GM10248 (cell line): Measurements from ENCODE around the gene CCNY.

Experiments
- CTCF ChIA-PET: fragments of 300-600 bp; sonication (Branson Sonifier 250); formaldehyde crosslinking; extraction: SDS; loops from one replicate; lab custom pipeline; 2021; ENCODE audit warnings: antibody characterized with exemption; lab: Yijun Ruan, JAX
- POLR2A ChIA-PET: fragments of 350-650 bp; sonication (Branson Sonifier 250); formaldehyde crosslinking; extraction: SDS; loops from one replicate; lab custom pipeline; 2020; ENCODE audit warnings: antibody characterized with exemption; lab: Yijun Ruan, JAX
- DNase-seq: peaks from one replicate; pipeline ENCODE4 v3.0.0; 2012; ENCODE audit errors: extremely low spot score
- CTCF ChIP-seq: IDR thresholded peaks from 2 replicates; pipeline ENCODE4 v1.5.1; 2012; ENCODE audit warnings: mild to moderate bottlenecking, low read depth; ENCODE audit errors: extremely low read depth, missing control alignments, control extremely low read depth

Gene CCNY

GRCh38 chr10:35443858-35444257, 107.5 kb downstream of the CCNY start:
- no peak for TF ChIP-seq CTCF
- ChIA-PET CTCF (interaction anchor here (0.8 kb wide), 1 partner anchor 22 kb away, joined by 3 read pairs; no protein-coding TSS in a partner anchor), POLR2A (no interaction called here)
- DNase-seq, result no peak

- no peak for TF ChIP-seq CTCF
- ChIA-PET CTCF (no interaction called here), POLR2A (no interaction called here)
- no peak for DNase-seq
Observed at GRCh38 chr10:35445150-35445884, 109.0 kb downstream of the CCNY start.

- no peak for TF ChIP-seq CTCF
- ChIA-PET POLR2A (no interaction called here), CTCF (interaction anchor here (1.4 kb wide), 1 partner anchor 8 kb away, joined by 4 read pairs; no protein-coding TSS in a partner anchor)
- DNase-seq, result no peak
Observed at GRCh38 chr10:35446439-35446838, 110.1 kb downstream of the CCNY start.

GRCh38 chr10:35447693-35448407, 111.5 kb downstream of the CCNY start:
- no peak for TF ChIP-seq CTCF
- no peak for DNase-seq
- POLR2A ChIA-PET, result no interaction called here

GRCh38 chr10:35448687-35449662, 112.7 kb downstream of the CCNY start:
- no peak for DNase-seq
- POLR2A ChIA-PET, result no interaction called here
- CTCF ChIA-PET, result no interaction called here
- TF ChIP-seq CTCF, result no peak

More at GRCh38 chr10:35447693-35448407, 111.5 kb downstream of the CCNY start:
- CTCF ChIA-PET, result interaction anchor here (1.1 to 1.4 kb wide), 2 partner anchors 9 to 58 kb away, joined by 3 to 4 read pairs; no protein-coding TSS in a partner anchor

- DNase-seq, result no peak
- no peak for TF ChIP-seq CTCF
- ChIA-PET CTCF (interaction anchor here (1.1 kb wide), 1 partner anchor 9 kb away, joined by 3 read pairs; no protein-coding TSS in a partner anchor), POLR2A (no interaction called here)
Observed at GRCh38 chr10:35449944-35450343, 113.6 kb downstream of the CCNY start.
